GM15510 (cell line): Measurements from ENCODE around the gene UNC119.

ENCODE experiments used
- POLR2A ChIP-seq: IDR thresholded peaks from 3 replicates; pipeline ENCODE4 v1.6.1; 2011; ENCODE audit warnings: borderline replicate concordance; ENCODE audit not compliant: insufficient read length; ENCODE audit errors: extremely low read depth

The UNC119 gene

GRCh38 chr17:28523186-28523585 lies 29.2 kb downstream of the UNC119 start:
- TF ChIP-seq POLR2A, result no peak

DNA sequence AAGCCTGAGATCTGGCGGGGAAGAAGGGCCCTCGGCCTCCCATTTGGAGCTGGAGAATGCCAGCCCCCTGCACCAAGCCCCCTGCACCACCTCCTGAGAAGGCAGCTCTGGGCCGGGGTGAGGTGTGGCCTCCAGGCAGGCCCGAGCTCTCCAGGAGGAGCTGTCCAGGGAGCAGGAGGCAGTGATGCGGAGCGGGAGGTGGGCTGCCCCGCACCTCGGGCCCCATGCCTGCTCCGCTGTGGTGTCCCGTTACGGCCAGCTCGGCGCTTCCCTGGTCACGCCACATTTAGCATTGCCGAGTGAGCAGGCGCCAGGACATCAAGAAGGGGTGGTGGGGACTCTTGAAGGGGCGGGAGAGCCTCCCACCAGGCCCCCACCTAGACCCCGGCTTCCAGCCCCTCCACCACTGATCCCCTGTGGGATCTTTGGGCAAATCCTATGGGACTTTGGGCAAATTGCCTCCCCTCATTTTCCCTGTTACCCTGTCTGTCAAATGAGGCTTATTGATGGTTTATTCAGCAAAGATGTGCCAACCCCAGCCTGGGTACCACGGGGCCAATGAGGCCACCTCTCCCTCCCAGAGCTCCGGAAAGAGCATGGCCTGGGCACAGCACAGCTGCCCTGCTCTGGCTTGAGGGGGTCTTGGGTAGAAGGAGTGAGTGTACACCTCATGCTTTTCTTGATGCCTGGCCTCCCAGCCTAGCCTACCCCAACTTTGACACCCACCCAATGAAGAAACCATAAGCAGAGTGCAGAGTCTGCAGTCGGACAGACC lies 30.9 kb downstream of the UNC119 start:
- no peak for TF ChIP-seq POLR2A

DNA sequence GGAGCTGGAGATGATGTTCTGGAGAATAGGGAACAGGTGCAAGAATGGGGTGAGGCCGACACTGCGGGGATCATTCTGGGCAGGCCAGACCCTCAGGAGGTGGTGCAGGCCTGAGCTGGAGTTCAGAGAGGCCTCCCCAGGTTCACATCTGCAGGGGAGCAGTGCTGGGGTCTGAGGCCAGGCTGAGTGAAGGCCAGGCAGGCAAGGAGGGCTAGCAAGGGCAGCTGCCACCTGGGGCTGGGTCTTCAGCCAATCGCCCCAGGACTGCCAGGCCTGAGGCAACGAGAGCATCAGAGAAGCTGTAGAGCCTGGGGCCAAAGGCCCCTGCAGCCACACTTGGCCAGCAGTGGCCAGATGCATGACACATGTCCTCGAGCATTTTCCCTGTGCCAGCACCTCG lies 31.7 kb downstream of the UNC119 start:
- no peak for TF ChIP-seq POLR2A

DNA sequence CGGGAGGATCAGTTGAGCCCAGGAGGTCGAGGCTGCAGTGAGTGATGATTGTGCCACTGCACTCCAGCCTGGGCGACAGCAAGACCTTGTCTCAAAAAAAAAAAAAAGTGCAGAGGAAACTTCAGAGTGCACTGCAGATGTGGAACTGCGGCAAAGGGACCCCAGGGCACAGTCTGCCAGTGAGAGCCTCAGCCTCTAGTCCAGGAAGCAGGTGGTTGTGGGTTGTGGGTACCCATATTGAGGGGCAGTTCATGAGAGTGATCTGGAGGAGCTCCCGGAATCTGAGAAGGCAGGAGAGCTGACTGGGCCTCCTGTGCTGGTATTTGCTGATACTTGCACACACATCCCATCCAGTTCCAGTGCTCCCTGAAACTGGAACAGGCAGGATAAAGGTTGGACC lies 33.2 kb downstream of the UNC119 start:
- TF ChIP-seq POLR2A, result no peak

DNA sequence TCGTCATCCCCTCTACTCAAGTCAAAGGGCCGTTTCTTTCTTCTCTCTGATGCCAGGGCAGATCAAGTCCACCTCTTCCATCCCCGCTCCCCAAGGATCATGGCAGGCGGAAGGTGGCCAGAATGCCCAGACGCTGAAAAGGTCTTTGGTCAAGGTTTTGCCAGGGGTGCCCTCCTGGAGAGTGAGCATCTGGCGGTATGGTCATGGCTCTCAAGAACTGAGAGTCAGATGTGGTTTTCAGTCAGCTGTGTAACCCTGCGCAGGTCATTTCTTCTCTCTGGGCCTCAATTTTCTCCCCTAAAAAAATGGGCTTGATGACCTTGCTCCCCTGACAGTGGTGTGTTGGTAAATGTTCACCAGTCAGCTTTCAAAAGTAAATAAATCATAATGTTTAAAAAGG lies 33.8 kb downstream of the UNC119 start:
- no peak for TF ChIP-seq POLR2A

GRCh38 chr17:28518132-28518531 lies 34.3 kb downstream of the UNC119 start:
- no peak for TF ChIP-seq POLR2A

GRCh38 chr17:28515518-28515917 lies 36.9 kb downstream of the UNC119 start:
- TF ChIP-seq POLR2A, result no peak

GRCh38 chr17:28514561-28515002 lies 37.8 kb downstream of the UNC119 start:
- TF ChIP-seq POLR2A, result no peak

DNA sequence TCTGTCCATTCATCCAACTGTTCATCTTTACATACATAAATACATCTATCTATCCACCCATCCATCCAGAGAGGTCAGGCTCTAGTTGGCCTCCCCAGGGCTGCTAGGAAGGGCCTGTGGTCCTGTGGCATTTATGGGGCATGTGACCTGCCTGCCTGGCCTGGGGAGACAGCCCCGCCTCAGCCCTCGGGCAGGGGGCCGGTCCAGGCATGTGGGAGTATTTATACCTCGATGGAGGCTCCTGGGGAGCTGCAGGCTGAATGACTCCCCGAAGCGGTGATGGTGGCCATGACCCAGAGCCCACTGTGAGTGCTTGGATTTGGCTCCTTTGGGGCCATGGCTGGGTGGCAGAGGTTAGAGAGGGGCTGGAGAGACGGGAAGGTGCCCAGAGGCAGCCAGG lies 38.9 kb downstream of the UNC119 start:
- TF ChIP-seq POLR2A, result no peak

- no peak for TF ChIP-seq POLR2A
These were observed 40.5 kb downstream of the UNC119 start for GRCh38 chr17:28511858-28512461.

GRCh38 chr17:28509789-28510188 lies 42.6 kb downstream of the UNC119 start:
- no peak for TF ChIP-seq POLR2A

- no peak for TF ChIP-seq POLR2A
These were observed 44.2 kb downstream of the UNC119 start for GRCh38 chr17:28508211-28508724.

GRCh38 chr17:28507567-28508203 lies 44.7 kb downstream of the UNC119 start:
- TF ChIP-seq POLR2A, result no peak

GRCh38 chr17:28506763-28507487 lies 45.5 kb downstream of the UNC119 start:
- TF ChIP-seq POLR2A, result no peak
